H1 (cell line): Measurements from ENCODE around the gene FIS1. TPM values are rescaled to one million over a fixed set of nuclear protein-coding genes. Genes with fewer than 3 reads are reported as not detected.

Experiments
- CTCF ChIA-PET: fragments of 300-600 bp; sonication (Branson Sonifier 250); formaldehyde crosslinking; loops from one replicate; lab custom pipeline; 2021; ENCODE audit not compliant: partially characterized antibody; lab: Charles Lee
- POLR2A ChIA-PET: fragments of 300-600 bp; sonication (Branson Sonifier 250); formaldehyde crosslinking; loops from one replicate; lab custom pipeline; 2021; ENCODE audit warnings: inconsistent platforms; ENCODE audit not compliant: partially characterized antibody; lab: Charles Lee
- DNase-seq, 2 experiments: peaks; one replicate each; pipeline versions ENCODE4 v3.0.0 to v3.0.0-alpha.2; 2010 to 2022; ENCODE audit warnings: low spot score in 2 of 2, low read depth in 1 of 2, mixed read lengths in 1 of 2
- FAIRE-seq: peaks from 2 replicates; lab custom pipeline; 2011; peaks lifted over from hg19 to GRCh38; lab: Jason Lieb, UNC
- H2AFZ ChIP-seq: 2 replicates; pipeline ENCODE4 v1.8.1; 2012; ENCODE audit warnings: low read length, inconsistent platforms
- H2AK5ac ChIP-seq: 2 replicates; pipeline ENCODE4 v1.6.1; 2013; ENCODE audit warnings: low read depth, low read length
- H2BK120ac ChIP-seq: replicated peaks from 2 replicates; pipeline ENCODE3; 2013; ENCODE audit warnings: low read depth, low read length, inconsistent platforms
- H2BK12ac ChIP-seq: 2 replicates; pipeline ENCODE4 v1.6.1; 2013; ENCODE audit warnings: low read depth, low read length
- H2BK15ac ChIP-seq: 2 replicates; pipeline ENCODE4 v1.6.1; 2013; ENCODE audit warnings: low read length
- H2BK20ac ChIP-seq: 2 replicates; pipeline ENCODE4 v1.6.1; 2013; ENCODE audit warnings: low read length
- H2BK5ac ChIP-seq: 2 replicates; pipeline ENCODE4 v1.6.1; 2013; ENCODE audit warnings: low read depth, low read length
- H3K14ac ChIP-seq: 2 replicates; pipeline ENCODE4 v1.6.1; 2013; ENCODE audit warnings: inconsistent platforms; ENCODE audit not compliant: insufficient read length
- H3K18ac ChIP-seq: 2 replicates; pipeline ENCODE4 v1.6.1; 2013; ENCODE audit warnings: low read length; ENCODE audit errors: extremely low read depth
- H3K23ac ChIP-seq: 2 replicates; pipeline ENCODE4 v1.6.1; 2013; ENCODE audit warnings: inconsistent platforms; ENCODE audit not compliant: insufficient read length
- H3K23me2 ChIP-seq: 2 replicates; pipeline ENCODE4 v1.6.1; 2013; ENCODE audit warnings: low read depth, low read length
- H3K27ac ChIP-seq: 2 replicates; pipeline ENCODE4 v1.6.1; 2011; ENCODE audit warnings: low read depth, low read length, inconsistent platforms
- H3K27me3 ChIP-seq, 4 experiments: replicated peaks in 1 of 4; 1 replicate in 1 of 4; 2 replicates in 3 of 4; pipeline versions ENCODE4 v1.6.1 to v1.8.1; 2011 to 2013; ENCODE audit warnings: low read length in 3 of 4, mild to moderate bottlenecking in 3 of 4, inconsistent platforms in 2 of 4, mixed read lengths in 2 of 4, moderate library complexity in 1 of 4; ENCODE audit not compliant: control insufficient read depth in 3 of 4, insufficient read depth in 3 of 4; ENCODE audit errors: extremely low read depth in 1 of 4
- H3K36me3 ChIP-seq, 4 experiments: 2 replicates each; pipeline versions ENCODE4 v1.6.1 to v1.8.1; 2011 to 2013; ENCODE audit warnings: mild to moderate bottlenecking in 4 of 4, low read length in 3 of 4, moderate library complexity in 2 of 4, control low read depth in 1 of 4, inconsistent platforms in 1 of 4; ENCODE audit not compliant: insufficient read depth in 4 of 4, control insufficient read depth in 2 of 4
- H3K4ac ChIP-seq: replicated peaks from 2 replicates; pipeline ENCODE3; 2013; ENCODE audit warnings: low read length, low read depth, mixed read lengths, inconsistent platforms; ENCODE audit not compliant: insufficient read length
- H3K4me1 ChIP-seq, 4 experiments: replicated peaks in 1 of 4; 1 replicate in 1 of 4; 2 replicates in 3 of 4; pipeline versions ENCODE4 v1.6.1 to v1.8.1; 2011 to 2013; ENCODE audit warnings: low read length in 3 of 4, inconsistent platforms in 2 of 4, mixed read lengths in 1 of 4; ENCODE audit not compliant: insufficient read depth in 4 of 4, control insufficient read depth in 3 of 4
- H3K4me2 ChIP-seq, 2 experiments: 2 replicates each; pipeline versions ENCODE4 v1.6.1 to v1.8.1; 2011 to 2013; ENCODE audit warnings: low read depth in 2 of 2, low read length in 2 of 2, control low read depth in 1 of 2, inconsistent platforms in 1 of 2, mild to moderate bottlenecking in 1 of 2; ENCODE audit not compliant: insufficient read depth in 1 of 2
- H3K4me3 ChIP-seq, 4 experiments: fragments of 200-600, 300-600 bp in 1 of 4; sonication (generic), shearing (Covaris generic), sonication (Bioruptor Twin) in 1 of 4; 2 replicates each; pipeline versions ENCODE4 v1.5.1 to v1.8.1; 2011 to 2016; ENCODE audit warnings: low read length in 4 of 4, low read depth in 3 of 4, control low read depth in 2 of 4, inconsistent platforms in 2 of 4, mild to moderate bottlenecking in 2 of 4, mixed read lengths in 1 of 4, moderate library complexity in 1 of 4; ENCODE audit not compliant: insufficient read depth in 2 of 4; ENCODE audit errors: extremely low read depth in 1 of 4
- H3K56ac ChIP-seq: replicated peaks from 2 replicates; pipeline ENCODE3; 2013; ENCODE audit warnings: low read depth, mild to moderate bottlenecking, mixed read lengths, low read length, inconsistent platforms; ENCODE audit not compliant: insufficient read length
- H3K79me1 ChIP-seq: 2 replicates; pipeline ENCODE4 v1.6.1; 2013; ENCODE audit warnings: low read depth, low read length, control low read depth
- H3K79me2 ChIP-seq, 2 experiments: 2 replicates each; pipeline versions ENCODE4 v1.6.1 to v1.8.1; 2012 to 2013; ENCODE audit warnings: low read length in 2 of 2, mild to moderate bottlenecking in 2 of 2, inconsistent platforms in 1 of 2; ENCODE audit not compliant: insufficient read depth in 2 of 2, control insufficient read depth in 1 of 2
- H3K9ac ChIP-seq, 4 experiments: replicated peaks in 1 of 4; 1 replicate in 1 of 4; 2 replicates in 3 of 4; pipeline versions ENCODE4 v1.6.1 to v1.8.1; 2011 to 2013; ENCODE audit warnings: low read depth in 3 of 4, low read length in 3 of 4, control low read depth in 2 of 4, mild to moderate bottlenecking in 2 of 4, moderate library complexity in 2 of 4, inconsistent platforms in 1 of 4; ENCODE audit errors: extremely low read depth in 1 of 4
- H3K9me3 ChIP-seq, 2 experiments: 2 replicates each; pipeline versions ENCODE4 v1.6.1 to v1.8.1; 2012 to 2013; ENCODE audit warnings: mild to moderate bottlenecking in 2 of 2, moderate library complexity in 2 of 2, control low read depth in 1 of 2, inconsistent platforms in 1 of 2, low read depth in 1 of 2, low read length in 1 of 2, mixed read lengths in 1 of 2; ENCODE audit not compliant: insufficient read depth in 2 of 2
- H4K20me1 ChIP-seq, 2 experiments: replicated peaks in 1 of 2; 2 replicates each; pipeline versions ENCODE3 to v1.8.1; 2011 to 2013; ENCODE audit warnings: inconsistent platforms in 2 of 2, low read length in 2 of 2, mild to moderate bottlenecking in 1 of 2; ENCODE audit not compliant: insufficient read depth in 2 of 2, control insufficient read depth in 1 of 2
- H4K5ac ChIP-seq: 2 replicates; pipeline ENCODE4 v1.6.1; 2013; ENCODE audit warnings: low read length, low read depth, mixed read lengths, inconsistent platforms; ENCODE audit not compliant: insufficient read length
- H4K8ac ChIP-seq: 2 replicates; pipeline ENCODE4 v1.8.0; 2013; ENCODE audit warnings: mild to moderate bottlenecking, moderate library complexity, low read length, inconsistent platforms; ENCODE audit not compliant: insufficient read depth; ENCODE audit errors: extremely low read depth
- H4K91ac ChIP-seq: replicated peaks from 2 replicates; pipeline ENCODE3; 2013; ENCODE audit warnings: low read length, mixed read lengths, inconsistent platforms; ENCODE audit not compliant: insufficient read length
- BRCA1 ChIP-seq: IDR thresholded peaks from 2 replicates; pipeline ENCODE4 v1.6.1; 2012; ENCODE audit warnings: low read depth, low read length, improper control_type of control experiment
- CBX5 ChIP-seq: fragments of 300-800, 300-1000 bp; sonication (generic); IDR thresholded peaks from 2 replicates; pipeline ENCODE4 v1.7.1; 2016; ENCODE audit warnings: antibody characterized with exemption, low read length, low read depth
- EZH2 ChIP-seq: fragments of 200-600 bp; sonication (generic); IDR thresholded peaks from 2 replicates; pipeline ENCODE4 v1.7.1; 2012; ENCODE audit warnings: low read depth, mild to moderate bottlenecking, moderate library complexity, low read length, inconsistent platforms; ENCODE audit not compliant: severe bottlenecking
- JUND ChIP-seq: IDR thresholded peaks from 2 replicates; pipeline ENCODE4 v1.6.1; 2011; ENCODE audit warnings: mild to moderate bottlenecking, improper control_type of control experiment, low read length
- MAFK ChIP-seq: IDR thresholded peaks from 2 replicates; pipeline ENCODE4 v1.6.1; 2012; ENCODE audit warnings: low read depth, mild to moderate bottlenecking, improper control_type of control experiment, low read length
- SIX5 ChIP-seq: IDR thresholded peaks from 2 replicates; pipeline ENCODE4 v1.6.1; 2011; ENCODE audit warnings: mild to moderate bottlenecking, low read depth, low read length
- SUZ12 ChIP-seq: fragments of 200-600 bp; sonication (generic); IDR thresholded peaks from 2 replicates; pipeline ENCODE4 v1.6.1; 2012; ENCODE audit warnings: mild to moderate bottlenecking, inconsistent platforms, low read length, moderate library complexity, mixed read lengths
- TAF7 ChIP-seq: optimal IDR thresholded peaks from 2 replicates; pipeline ENCODE3; 2011; ENCODE audit warnings: low read depth, mild to moderate bottlenecking, inconsistent platforms, low read length, moderate library complexity, borderline replicate concordance
- TCF12 ChIP-seq: IDR thresholded peaks from 2 replicates; pipeline ENCODE4 v1.6.1; 2011; ENCODE audit warnings: low read depth, mild to moderate bottlenecking, low read length
- WGBS, 2 experiments: shearing (Covaris generic) in 1 of 2; methylation state at CpG; one replicate each; pipeline versions ENCODE4 v1.1.6 to v1.1.7; 2013 to 2015; ENCODE audit warnings: low lambda C conversion rate in 2 of 2, mixed read lengths in 2 of 2, inconsistent platforms in 1 of 2, low coverage in 1 of 2, missing lambda C conversion rate in 1 of 2; ENCODE audit not compliant: insufficient replicate concordance in 2 of 2, insufficient coverage in 1 of 2, insufficient read length in 1 of 2; ENCODE audit errors: extremely low coverage in 1 of 2, missing lambda C conversion rate in 1 of 2; 5-methylcytosine and 5-hydroxymethylcytosine counted together
- polyA plus RNA-seq, 7 experiments: library from polyadenylated mRNA; depleted of rRNA in 3 of 7; stranded (reverse) in 5 of 7; unstranded in 2 of 7; fragments of >200 nt in 5 of 7; fragments of 200-250 nt in 2 of 7; gene quantifications; 1 replicate in 5 of 7; 2 replicates in 1 of 7; 4 replicates in 1 of 7; pipeline versions ENCODE4 v1.2.1 to v1.2.3, GENCODE V29; 2011 to 2013; ENCODE audit warnings: missing spikeins in 2 of 7, mixed read lengths in 2 of 7
- total RNA-seq: library from RNA; stranded (reverse); fragmentation: NEBNext Ultra II Directional; extraction: Animal tissue kit (Norgen Biotek cat#: 25700); gene quantifications from 2 replicates; pipeline ENCODE4 v1.2.1, GENCODE V29; 2021

The FIS1 gene
- total and polyA plus RNA-seq, 2 of the 8 experiments (the other 6 are each of a cell fraction or from before 2014, with no cell fraction given) = 128 to 195 TPM

- no peak overlapping the region for H4K8ac ChIP-seq
- H4K91ac ChIP-seq = no peak overlapping the region
- 96% methylated on average over 14 of the region's 15 CpGs; no CpG with 5 or more reads in 1 of the 2 experiments for WGBS, 2 experiments
- no peak overlapping the region for H2BK120ac ChIP-seq
- H2BK5ac ChIP-seq = no peak overlapping the region
- H3K9ac ChIP-seq = no peak overlapping the region
- H3K4me3 ChIP-seq = no peak overlapping the region
- no peaks in the 10 kb centered on the region for H3K9me3 ChIP-seq
- no peak overlapping the region for H2AFZ ChIP-seq
- POLR2A ChIA-PET = no interaction called here
- TF ChIP-seq MAFK (no peak), EZH2 (no peak), SIX5 (no peak), TAF7 (no peak), TCF12 (no peak), BRCA1 (no peak), SUZ12 (no peak), CBX5 (no peak), JUND (no peak)
- peaks cover 0 to 3% (median 2%) of the 10 kb centered on the region in 4 experiments; a peak in 4 of 7 replicates for H3K4me1 ChIP-seq
- no peak overlapping the region for H3K23ac ChIP-seq
- peaks cover 2% of the 10 kb centered on the region; the same call in 1 of the 2 replicates for H3K79me1 ChIP-seq
- H2AK5ac ChIP-seq = no peak overlapping the region
- peaks cover 0 to 6% of the 10 kb centered on the region in 2 experiments; a peak in 1 of 4 replicates for H3K79me2 ChIP-seq
- H2BK20ac ChIP-seq = no peak overlapping the region
- H2BK15ac ChIP-seq = no peak overlapping the region
- no peak overlapping the region for H3K18ac ChIP-seq
- H3K14ac ChIP-seq = no peak overlapping the region
- peaks cover 2 to 9% (median 5%) of the 10 kb centered on the region in 4 experiments; a peak in 6 of 8 replicates for H3K36me3 ChIP-seq
- DNase-seq (no peak), FAIRE-seq (no peak)
- H4K20me1 ChIP-seq = peaks cover 0 to 5% of the 10 kb centered on the region in 2 experiments
- H3K4me2 ChIP-seq = no peak overlapping the region
- peaks cover 3% of the 10 kb centered on the region for H3K23me2 ChIP-seq
- H3K27me3 ChIP-seq = no peaks in the 10 kb centered on the region
- CTCF ChIA-PET = interaction anchor here (1.2 to 3.1 kb wide), 4 partner anchors 11 to 92 kb away, joined by 3 to 16 read pairs (median 6); partner anchors contain the start of gene FIS1
- no peak overlapping the region for H3K4ac ChIP-seq
- H3K27ac ChIP-seq = no peak overlapping the region
- no peak overlapping the region for H2BK12ac ChIP-seq
- no peak overlapping the region for H4K5ac ChIP-seq
- no peak overlapping the region for H3K56ac ChIP-seq
Observed at GRCh38 chr7:101223528-101223927, 21.4 kb downstream of the FIS1 start.
